Liver (tissue), 9 donors: Measurements from ENCODE around the gene MOV10. TPM values are rescaled to one million over a fixed set of nuclear protein-coding genes. Genes with fewer than 3 reads are reported as not detected.

ENCODE experiments used
- DNase-seq: peaks from one replicate; pipeline ENCODE4 v3.0.0-alpha.2; 2017; ENCODE audit warnings: low spot score
- H3K27ac ChIP-seq, 2 donors: one replicate each; pipeline ENCODE4 v1.7.0; 2013; ENCODE audit warnings: inconsistent platforms in 2 of 2, low read length in 2 of 2, control low read depth in 1 of 2, low read depth in 1 of 2, mild to moderate bottlenecking in 1 of 2
- H3K27me3 ChIP-seq, 4 donors: one replicate each; pipeline versions ENCODE4 v1.6.1 to v1.7.0; 2013; ENCODE audit warnings: low read length in 3 of 4, inconsistent platforms in 1 of 4, mild to moderate bottlenecking in 1 of 4, moderate library complexity in 1 of 4; ENCODE audit not compliant: control insufficient read depth in 4 of 4, insufficient read depth in 4 of 4
- H3K36me3 ChIP-seq, 4 donors: one replicate each; pipeline versions ENCODE4 v1.6.1 to v1.7.0; 2013; ENCODE audit warnings: low read length in 3 of 4, mild to moderate bottlenecking in 3 of 4, low read depth in 1 of 4, moderate library complexity in 1 of 4; ENCODE audit not compliant: control insufficient read depth in 4 of 4, insufficient read depth in 3 of 4
- H3K4me1 ChIP-seq, 4 donors: one replicate each; pipeline versions ENCODE4 v1.6.1 to v1.7.0; 2013; ENCODE audit warnings: low read length in 3 of 4, mild to moderate bottlenecking in 3 of 4, moderate library complexity in 1 of 4; ENCODE audit not compliant: control insufficient read depth in 4 of 4, insufficient read depth in 4 of 4
- H3K4me3 ChIP-seq, 3 donors: one replicate each; pipeline versions ENCODE4 v1.6.1 to v1.7.0; 2013; ENCODE audit warnings: low read length in 3 of 3, control low read depth in 1 of 3, low read depth in 1 of 3, mild to moderate bottlenecking in 1 of 3
- H3K9ac ChIP-seq, 2 donors: one replicate each; pipeline ENCODE4 v1.7.0; 2013; ENCODE audit warnings: low read length in 2 of 2, mild to moderate bottlenecking in 2 of 2, moderate library complexity in 2 of 2, control low read depth in 1 of 2, low read depth in 1 of 2
- H3K9me3 ChIP-seq, 4 donors: one replicate each; pipeline versions ENCODE4 v1.6.1 to v1.7.0; 2013; ENCODE audit warnings: low read length in 3 of 4; ENCODE audit not compliant: control insufficient read depth in 4 of 4
- ATF3 ChIP-seq: IDR thresholded peaks from 2 replicates; pipeline ENCODE4 v1.6.1; 2016; ENCODE audit warnings: antibody characterized with exemption
- CTCF ChIP-seq: fragments of 150-350 bp; IDR thresholded peaks from 2 replicates; pipeline ENCODE4 v1.5.1; 2017; ENCODE audit warnings: improper control_type of control experiment, low read depth, low read length; ENCODE audit not compliant: missing input control
- FOXA1 ChIP-seq: IDR thresholded peaks from 2 replicates; pipeline ENCODE4 v1.6.1; 2016; ENCODE audit warnings: antibody characterized with exemption
- GABPA ChIP-seq, 2 donors: IDR thresholded peaks in 1 of 2; conservative IDR thresholded peaks in 1 of 2; 2 replicates each; pipeline ENCODE4 v1.6.1; 2016; ENCODE audit warnings: antibody characterized with exemption in 2 of 2, mild to moderate bottlenecking in 1 of 2, moderate library complexity in 1 of 2
- HNF4A ChIP-seq, 2 donors: conservative IDR thresholded peaks; 2 replicates each; pipeline ENCODE4 v1.6.1; 2016; ENCODE audit warnings: antibody characterized with exemption in 2 of 2, mild to moderate bottlenecking in 2 of 2
- JUND ChIP-seq, 2 donors: IDR thresholded peaks; 2 replicates each; pipeline ENCODE4 v1.6.1; 2016; ENCODE audit warnings: antibody characterized with exemption in 2 of 2
- NR2F2 ChIP-seq: IDR thresholded peaks from 2 replicates; pipeline ENCODE4 v1.6.1; 2016; ENCODE audit warnings: antibody characterized with exemption
- RAD21 ChIP-seq, 2 donors: IDR thresholded peaks; 2 replicates each; pipeline ENCODE4 v1.6.1; 2016; ENCODE audit warnings: antibody characterized with exemption in 2 of 2, mild to moderate bottlenecking in 2 of 2
- REST ChIP-seq: IDR thresholded peaks from 2 replicates; pipeline ENCODE4 v1.6.1; 2016; ENCODE audit warnings: antibody characterized with exemption, mild to moderate bottlenecking
- RXRA ChIP-seq, 2 donors: IDR thresholded peaks; 2 replicates each; pipeline ENCODE4 v1.6.1; 2017 to 2018; ENCODE audit warnings: antibody characterized with exemption in 2 of 2, mild to moderate bottlenecking in 1 of 2
- SP1 ChIP-seq: IDR thresholded peaks from 2 replicates; pipeline ENCODE4 v1.6.1; 2018; ENCODE audit warnings: antibody characterized with exemption, mild to moderate bottlenecking
- TAF1 ChIP-seq: conservative IDR thresholded peaks from 2 replicates; pipeline ENCODE4 v1.6.1; 2016; ENCODE audit warnings: antibody characterized with exemption, mild to moderate bottlenecking
- ZBTB33 ChIP-seq: IDR thresholded peaks from 2 replicates; pipeline ENCODE4 v1.6.1; 2016; ENCODE audit warnings: antibody characterized with exemption
- WGBS: extraction: QIAGEN DNeasy Blood & Tissue Kit; methylation state at CpG from one replicate; pipeline ENCODE4 v1.1.7; 2013; 5-methylcytosine and 5-hydroxymethylcytosine counted together
- polyA plus RNA-seq, 2 donors: library from polyadenylated mRNA; stranded (reverse) in 1 of 2; unstranded in 1 of 2; fragments of 200-250 nt in 1 of 2; fragments of >200 nt in 1 of 2; fragmentation: Nextera tagmentation in 1 of 2; extraction: Ambion mirVana in 1 of 2; gene quantifications; one replicate each; pipeline versions ENCODE4 v1.2.1 to v1.2.3, GENCODE V29; 2013 to 2015
- total RNA-seq, 2 donors: library from RNA; depleted of rRNA; stranded (reverse); fragments of >200 nt; gene quantifications; one replicate each; pipeline ENCODE4 v1.2.3, GENCODE V29; 2014
- donor health status: healthy.
- donor health status: healthy.
- donor health status: healthy.
- donor health status: healthy.
- donor health status: healthy.

Gene MOV10
- total and polyA plus RNA-seq, 4 donors, result 32.0 to 36.8 (median 33.7) TPM

- H3K27ac ChIP-seq, result no peak overlapping the region
- WGBS, result 97% methylated on average over 1 of the region's 1 CpG
- no peak for DNase-seq
- no peak overlapping the region for H3K4me3 ChIP-seq
- peaks cover 6 to 35% (median 29%) of the 10 kb centered on the region in 4 donors for H3K36me3 ChIP-seq
- no peak for TF ChIP-seq TAF1
- TF ChIP-seq RAD21 (IDR thresholded peaks at IDR 0.05), result no peak
- H3K4me1 ChIP-seq, result no peaks in the 10 kb centered on the region
- no peaks in the 10 kb centered on the region for H3K27me3 ChIP-seq
- H3K9ac ChIP-seq, result no peak overlapping the region
- no peaks in the 10 kb centered on the region for H3K9me3 ChIP-seq
Observed at GRCh38 chr1:112651205-112651604, 23.3 kb upstream of the MOV10 start.

GRCh38 chr1:112665857-112666256 is 8.6 kb upstream of the MOV10 start:
- WGBS, result 96% methylated on average over 3 of the region's 3 CpGs
- H3K4me3 ChIP-seq, result no peak overlapping the region
- H3K27ac ChIP-seq, result no peak overlapping the region
- TF ChIP-seq CTCF (no peak), RXRA (IDR thresholded peaks at IDR 0.05) (no peak), TAF1 (no peak), RAD21 (IDR thresholded peaks at IDR 0.05) (no peak)
- H3K36me3 ChIP-seq, result peaks cover 9 to 45% (median 40%) of the 10 kb centered on the region in 4 donors
- H3K9me3 ChIP-seq, result no peaks in the 10 kb centered on the region
- H3K4me1 ChIP-seq, result no peaks in the 10 kb centered on the region
- no peak overlapping the region for H3K9ac ChIP-seq
- no peak for DNase-seq
- H3K27me3 ChIP-seq, result no peaks in the 10 kb centered on the region

- no peaks in the 10 kb centered on the region for H3K9me3 ChIP-seq
- no peaks in the 10 kb centered on the region for H3K27me3 ChIP-seq
- H3K4me3 ChIP-seq, result no peak overlapping the region
- no peaks in the 10 kb centered on the region for H3K4me1 ChIP-seq
- DNase-seq, result no peak
- 96% methylated on average over 2 of the region's 2 CpGs for WGBS
- TF ChIP-seq SP1, result no peak
- peaks cover 10 to 41% (median 36%) of the 10 kb centered on the region in 4 donors for H3K36me3 ChIP-seq
- H3K9ac ChIP-seq, result no peak overlapping the region
- no peak overlapping the region for H3K27ac ChIP-seq
Observed at GRCh38 chr1:112666946-112667345, 7.5 kb upstream of the MOV10 start.

GRCh38 chr1:112672009-112672408 is 2.5 kb upstream of the MOV10 start:
- Histone ChIP-seq H3K27me3 (no peaks in the 10 kb centered on the region), H3K4me3 (no peak overlapping the region), H3K36me3 (peaks cover 3 to 23% (median 21%) of the 10 kb centered on the region in 4 donors), H3K27ac (no peak overlapping the region), H3K4me1 (peaks cover 0 to 26% (median 21%) of the 10 kb centered on the region in 4 donors), H3K9ac (no peak overlapping the region), H3K9me3 (no peaks in the 10 kb centered on the region)
- no peak for DNase-seq
- WGBS, result 90% methylated on average over 2 of the region's 2 CpGs
- TF ChIP-seq SP1 (no peak), NR2F2 (no peak), RXRA (IDR thresholded peaks at IDR 0.05) (no peak), ATF3 (no peak), JUND (IDR thresholded peaks at IDR 0.05) (no peak), REST (no peak), FOXA1 (no peak), GABPA (IDR thresholded peaks at IDR 0.05 in 1 of 2, conservative IDR thresholded peaks at IDR 0.05 in 1 of 2) (no peak), HNF4A (conservative IDR thresholded peaks at IDR 0.05) (no peak), RAD21 (IDR thresholded peaks at IDR 0.05) (no peak), CTCF (no peak), ZBTB33 (no peak)
